ENCODE measurements around the gene FRY. TPM values are rescaled to one million over a fixed set of nuclear protein-coding genes. Genes with fewer than 3 reads are reported as not detected.

The FRY gene
- total RNA-seq, 4 donors from 2014 or later, result 27.4 to 50.4 (median 39.4) TPM

DNA sequence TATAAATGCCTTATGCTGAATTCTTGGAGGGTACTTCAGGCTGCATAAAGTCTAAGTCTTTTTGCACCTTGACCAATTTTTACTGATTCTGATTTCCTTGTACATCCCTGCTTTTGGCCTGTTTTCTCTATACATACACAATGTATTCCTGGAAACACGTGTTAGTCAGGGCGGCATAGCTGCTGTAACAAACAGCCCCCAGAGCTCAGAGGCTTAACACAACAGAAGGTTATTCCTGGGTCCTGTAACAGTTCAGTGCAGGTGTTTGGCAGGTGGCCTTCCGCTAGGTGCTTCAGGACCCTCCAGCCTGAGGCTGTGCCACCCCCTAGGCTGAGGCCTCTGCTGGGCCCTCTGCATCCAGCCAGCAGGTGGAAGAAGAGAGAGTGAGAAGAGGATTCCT is 200.7 kb downstream of the FRY start:
- no peak for DNase-seq
- Histone ChIP-seq H3K27me3 (no peaks in the 10 kb centered on the region), H3K36me3 (no peaks in the 10 kb centered on the region), H3K4me3 (replicated peaks in 1 of 3) (no peak overlapping the region), H3K27ac (no peak overlapping the region), H3K9me3 (no peaks in the 10 kb centered on the region), H3K4me1 (no peaks in the 10 kb centered on the region)
- 97% methylated on average over 3 of the region's 3 CpGs for WGBS, 2 donors
- TF ChIP-seq POLR2A (IDR thresholded peaks at IDR 0.05) (no peak), CTCF (IDR thresholded peaks at IDR 0.05) (no peak)
- intact Hi-C loops (cut with DNase I), result no loop called here

DNA sequence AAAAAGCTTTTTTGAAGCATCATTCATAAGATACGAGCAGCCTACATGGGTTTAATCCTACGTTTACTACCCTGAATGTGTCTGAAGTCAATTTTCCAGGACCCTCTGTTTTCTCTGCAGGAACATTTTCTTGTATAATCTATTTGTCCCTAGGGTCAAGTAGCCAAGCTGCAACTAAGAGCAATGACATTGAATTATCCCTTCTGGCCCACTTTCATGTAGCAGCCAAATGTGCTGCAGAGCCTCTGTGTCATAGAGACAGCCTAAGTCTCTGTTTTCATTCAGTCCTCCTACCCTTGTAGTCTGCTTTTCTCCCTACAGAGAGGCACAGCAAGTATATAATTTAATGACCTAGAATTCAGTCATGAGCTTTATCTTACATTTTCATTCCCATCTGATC is 201.5 kb downstream of the FRY start:
- DNase-seq, result no peak
- Histone ChIP-seq H3K4me1 (no peaks in the 10 kb centered on the region), H3K27me3 (no peaks in the 10 kb centered on the region), H3K4me3 (replicated peaks in 1 of 3) (no peak overlapping the region), H3K9me3 (no peaks in the 10 kb centered on the region), H3K27ac (no peak overlapping the region), H3K36me3 (no peaks in the 10 kb centered on the region)
- 85 to 88% methylated on average over 2 of the region's 2 CpGs for WGBS, 2 donors
- TF ChIP-seq CTCF (IDR thresholded peaks at IDR 0.05) (no peak), POLR2A (IDR thresholded peaks at IDR 0.05) (no peak)
- intact Hi-C loops (cut with DNase I), result no loop called here

- 75% methylated on average over 2 of the region's 2 CpGs for WGBS, 2 donors
- Histone ChIP-seq H3K36me3 (no peaks in the 10 kb centered on the region), H3K27me3 (no peaks in the 10 kb centered on the region), H3K4me3 (replicated peaks in 1 of 3) (no peak overlapping the region), H3K27ac (no peak overlapping the region), H3K4me1 (no peaks in the 10 kb centered on the region), H3K9me3 (no peaks in the 10 kb centered on the region)
- intact Hi-C loops (cut with DNase I), result no loop called here
- no peak for TF ChIP-seq POLR2A (IDR thresholded peaks at IDR 0.05)
- no peak for TF ChIP-seq CTCF (IDR thresholded peaks at IDR 0.05)
- DNase-seq, result no peak
These were observed 203.3 kb downstream of the FRY start for GRCh38 chr13:32234914-32235313.

GRCh38 chr13:32237681-32238080 is 206.1 kb downstream of the FRY start:
- TF ChIP-seq CTCF (IDR thresholded peaks at IDR 0.05), result no peak
- TF ChIP-seq POLR2A (IDR thresholded peaks at IDR 0.05), result no peak
- intact Hi-C loops (cut with DNase I), result no loop called here
- 90 to 93% methylated on average over 6 of the region's 6 CpGs for WGBS, 2 donors
- no peak for DNase-seq
- Histone ChIP-seq H3K4me1 (no peaks in the 10 kb centered on the region), H3K4me3 (replicated peaks in 1 of 3) (no peak overlapping the region), H3K27me3 (no peaks in the 10 kb centered on the region), H3K9me3 (no peaks in the 10 kb centered on the region), H3K36me3 (no peaks in the 10 kb centered on the region), H3K27ac (no peak overlapping the region)

- no peaks in the 10 kb centered on the region for H3K4me1 ChIP-seq
- no peaks in the 10 kb centered on the region for H3K36me3 ChIP-seq
- intact Hi-C loops (cut with DNase I), result no loop called here
- H3K27me3 ChIP-seq, result no peaks in the 10 kb centered on the region
- H3K27ac ChIP-seq, result no peak overlapping the region
- no peak overlapping the region for H3K4me3 ChIP-seq (replicated peaks in 1 of 3)
- no peak for TF ChIP-seq CTCF (IDR thresholded peaks at IDR 0.05)
- no peak for TF ChIP-seq POLR2A (IDR thresholded peaks at IDR 0.05)
- DNase-seq, result no peak
- 95 to 97% methylated on average over 5 of the region's 5 CpGs for WGBS, 2 donors
- H3K9me3 ChIP-seq, result no peaks in the 10 kb centered on the region
These were observed 212.1 kb downstream of the FRY start for GRCh38 chr13:32243695-32244094.
